HG02981 (cell line): ENCODE results near the gene MTG1.

Experiments used
- ATAC-seq: cut with Tn5 transposase; IDR thresholded peaks from one replicate; pipeline ENCODE4 v1.9.1; 2021; ENCODE audit warnings: mild to moderate bottlenecking, moderate library complexity; ENCODE audit not compliant: unreplicated experiment

The MTG1 gene

GRCh38 chr10:133394064-133394663 is at the start of gene MTG1:
TSS of gene MTG1 (plus strand) at chr10:133394157. CDS start at chr10:133394221, 64 bp downstream.
- peak; percentile 63 for ATAC-seq

GRCh38 chr10:133344236-133344635 is 49.7 kb upstream of the MTG1 start:
- no peak for ATAC-seq

- no peak for ATAC-seq
These were observed 47.5 kb upstream of the MTG1 start for GRCh38 chr10:133346413-133346812.

GRCh38 chr10:133347710-133348517 is 46.0 kb upstream of the MTG1 start:
- ATAC-seq = no peak

- no peak for ATAC-seq
These were observed 44.8 kb upstream of the MTG1 start for GRCh38 chr10:133349160-133349568.

GRCh38 chr10:133349577-133350011 is 44.4 kb upstream of the MTG1 start:
- ATAC-seq = no peak

- no peak for ATAC-seq
These were observed 43.5 kb upstream of the MTG1 start for GRCh38 chr10:133350283-133350949.

GRCh38 chr10:133350950-133351329 is 43.0 kb upstream of the MTG1 start:
- no peak for ATAC-seq

GRCh38 chr10:133351408-133352318 is 42.3 kb upstream of the MTG1 start:
- no peak for ATAC-seq

GRCh38 chr10:133353202-133353959 is 40.6 kb upstream of the MTG1 start:
- no peak for ATAC-seq

GRCh38 chr10:133353988-133354605 is 39.9 kb upstream of the MTG1 start:
- no peak for ATAC-seq

GRCh38 chr10:133354672-133355240 is 39.2 kb upstream of the MTG1 start:
- no peak for ATAC-seq

- ATAC-seq = no peak
These were observed 38.7 kb upstream of the MTG1 start for GRCh38 chr10:133355266-133355665.

GRCh38 chr10:133355991-133356390 is 38.0 kb upstream of the MTG1 start:
- no peak for ATAC-seq

- ATAC-seq = no peak
These were observed 37.2 kb upstream of the MTG1 start for GRCh38 chr10:133356549-133357284.

- peak; percentile 76 for ATAC-seq
These were observed 36.4 kb upstream of the MTG1 start, which contains the start of gene FUOM for GRCh38 chr10:133357285-133358161. TSS of gene FUOM (minus strand) at chr10:133358019. CDS start at chr10:133358007, 12 bp downstream.

GRCh38 chr10:133358162-133358924 is 35.6 kb upstream of the MTG1 start:
- ATAC-seq = no peak
